OCI-LY7 (cell line): ENCODE measurements around the gene CD2AP. TPM values are rescaled to one million over a fixed set of nuclear protein-coding genes. Genes with fewer than 3 reads are reported as not detected.
"Not testable (repeated sequence)": the region's sequence is repeated elsewhere in the genome, so short reads cannot be mapped to it uniquely, and the experiment has no call there.

Experiments
- BruUV-seq: library from RNA; stranded (reverse); fragments of 400-500 nt; replicated peaks from 2 replicates; lab custom pipeline; 2021; lab: Mats Ljungman, UMichigan
- CTCF ChIA-PET: fragments of 300-600 bp; sonication (Branson Sonifier 250); formaldehyde crosslinking; loops from one replicate; lab custom pipeline; 2022; ENCODE audit warnings: antibody characterized with exemption; ENCODE audit not compliant: unreplicated experiment; lab: Charles Lee
- POLR2A ChIA-PET: fragments of 300-600 bp; sonication (Branson Sonifier 250); formaldehyde crosslinking; loops from one replicate; lab custom pipeline; 2022; ENCODE audit warnings: antibody characterized with exemption; lab: Charles Lee
- DNase-seq: peaks from one replicate; pipeline ENCODE4 v3.0.0-alpha.2; 2015; ENCODE audit warnings: low spot score
- H2AFZ ChIP-seq: fragments of 200-600 bp; sonication (generic), shearing (Covaris generic); 2 replicates; pipeline ENCODE4 v1.6.1; 2014; ENCODE audit warnings: mild to moderate bottlenecking, antibody characterized with exemption, low read length, moderate library complexity
- H3K27ac ChIP-seq: fragments of 200-600 bp; sonication (generic); 2 replicates; pipeline ENCODE4 v1.5.1; 2014; ENCODE audit warnings: mixed run types, low read depth, mild to moderate bottlenecking, moderate library complexity, low read length, inconsistent platforms; ENCODE audit not compliant: poor library complexity, severe bottlenecking
- H3K36me3 ChIP-seq: fragments of 200-600 bp; sonication (generic); 2 replicates; pipeline ENCODE4 v1.6.1; 2014; ENCODE audit warnings: mild to moderate bottlenecking, antibody characterized with exemption, low read length, moderate library complexity, mixed read lengths; ENCODE audit not compliant: insufficient read depth
- H3K4me1 ChIP-seq: fragments of 200-600 bp; sonication (generic); 2 replicates; pipeline ENCODE4 v1.5.1; 2014; ENCODE audit warnings: mild to moderate bottlenecking, low read length; ENCODE audit not compliant: insufficient read depth, poor library complexity, severe bottlenecking
- H3K4me2 ChIP-seq: fragments of 200-600 bp; sonication (generic); 2 replicates; pipeline ENCODE4 v1.6.1; 2014; ENCODE audit warnings: mild to moderate bottlenecking, low read length
- H3K4me3 ChIP-seq: fragments of 200-600 bp; sonication (generic); 2 replicates; pipeline ENCODE4 v1.5.1; 2014; ENCODE audit warnings: mild to moderate bottlenecking, low read depth, low read length; ENCODE audit not compliant: poor library complexity, severe bottlenecking
- H3K79me2 ChIP-seq: fragments of 200-600 bp; sonication (generic); 2 replicates; pipeline ENCODE4 v1.6.1; 2016; ENCODE audit warnings: low read depth, mild to moderate bottlenecking, low read length, moderate library complexity, mixed read lengths; ENCODE audit not compliant: insufficient read depth
- H3K9me2 ChIP-seq: fragments of 200-600 bp; sonication (generic); 2 replicates; pipeline ENCODE4 v1.6.1; 2016; ENCODE audit warnings: mild to moderate bottlenecking, low read length, mixed read lengths; ENCODE audit not compliant: insufficient read depth
- H3K9me3 ChIP-seq: fragments of 200-600 bp; sonication (generic); 2 replicates; pipeline ENCODE4 v1.6.1; 2014; ENCODE audit warnings: mild to moderate bottlenecking, mixed run types, low read length, mixed read lengths
- H4K20me1 ChIP-seq: fragments of 200-600 bp; sonication (generic); 2 replicates; pipeline ENCODE4 v1.6.1; 2014; ENCODE audit warnings: mild to moderate bottlenecking, antibody characterized with exemption, low read length, moderate library complexity, mixed read lengths; ENCODE audit not compliant: insufficient read depth
- EZH2phosphoT487 ChIP-seq: fragments of 200-600 bp; sonication (generic); IDR thresholded peaks from 2 replicates; pipeline ENCODE4 v1.6.1; 2018; ENCODE audit warnings: low read depth, borderline replicate concordance, mild to moderate bottlenecking, mixed run types, antibody characterized with exemption, low read length, moderate library complexity, mixed read lengths
- intact Hi-C: fragments of 100-400 bp; cut with micrococcal nuclease; formaldehyde crosslinking; loops from one replicate; pipeline ENCODE4 v1.10.0; 2022; ENCODE audit not compliant: unreplicated experiment
- total RNA-seq, 2 experiments: library from RNA; depleted of rRNA in 1 of 2; stranded (reverse); fragments of >200 nt in 1 of 2; shearing (Covaris generic) in 1 of 2; gene quantifications; 2 replicates each; pipeline ENCODE4 v1.2.3, GENCODE V29; 2014 to 2022
- TF ChIP-seq, protein P1 (sequence below): fragments of 200-600 bp; sonication (generic); conservative IDR thresholded peaks from 2 replicates; pipeline ENCODE4 v1.5.1; 2014; ENCODE audit warnings: mild to moderate bottlenecking, antibody characterized with exemption, low read length, moderate library complexity, mixed read lengths

CD2AP gene
- total RNA-seq, 2 experiments from 2014 or later, result 26.6 to 58.0 TPM

DNA sequence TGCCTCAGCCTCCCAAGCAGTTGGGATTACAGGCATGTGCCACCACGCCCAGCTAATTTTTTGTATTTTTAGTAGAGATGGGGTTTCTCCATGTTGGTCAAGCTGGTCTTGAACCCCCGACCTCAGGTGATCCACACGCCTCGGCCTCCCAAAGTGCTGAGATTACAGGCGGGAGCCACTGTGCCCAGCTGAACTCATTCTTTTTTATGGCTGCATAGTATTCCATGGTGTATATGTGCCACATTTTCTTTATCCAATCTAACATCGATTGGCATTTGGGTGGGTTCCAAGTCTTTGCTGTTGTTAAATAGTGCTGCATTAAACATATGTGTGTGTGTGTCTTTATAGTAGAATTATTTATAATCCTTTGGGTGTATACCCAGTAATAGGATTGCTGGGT, 78.9 kb downstream of the CD2AP start:
- H3K4me2 ChIP-seq, POLR2A ChIA-PET, H3K9me2 ChIP-seq, H3K27ac ChIP-seq, BruUV-seq, H4K20me1 ChIP-seq, H3K4me3 ChIP-seq, intact Hi-C loops, DNase-seq, H3K4me1 ChIP-seq, H3K9me3 ChIP-seq, CTCF ChIA-PET, H2AFZ ChIP-seq: not testable (repeated sequence)
- Histone ChIP-seq H3K79me2 (peaks cover 36% of the 10 kb centered on the region), H3K36me3 (peaks cover 62% of the 10 kb centered on the region)

DNA sequence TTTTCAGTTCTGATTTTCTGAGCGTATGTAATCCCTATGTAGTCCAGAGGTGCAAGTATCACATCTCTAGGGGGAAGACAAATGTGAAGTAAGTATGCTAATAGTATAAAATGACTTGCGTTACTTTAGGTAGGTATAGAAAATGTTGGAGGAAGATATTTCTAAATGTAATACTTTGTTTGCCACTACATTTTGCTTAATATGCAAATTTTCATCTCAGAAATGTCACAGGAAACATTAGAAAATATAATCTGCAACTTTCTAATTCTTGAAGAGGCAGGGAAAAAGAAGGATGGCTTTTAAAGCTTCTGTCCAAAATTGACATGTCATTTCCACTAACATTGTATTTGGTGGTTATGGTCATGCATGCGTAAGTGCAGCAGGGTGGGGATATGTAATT, 85.6 kb downstream of the CD2AP start:
- Histone ChIP-seq H3K9me2 (no peaks in the 10 kb centered on the region), H3K79me2 (peaks cover 49% of the 10 kb centered on the region), H3K27ac (no peak overlapping the region), H3K4me1 (no peaks in the 10 kb centered on the region), H3K4me2 (no peak overlapping the region), H3K9me3 (no peaks in the 10 kb centered on the region; the same call in 1 of the 2 replicates), H3K4me3 (no peak overlapping the region), H4K20me1 (no peaks in the 10 kb centered on the region; the same call in 1 of the 2 replicates), H3K36me3 (peaks cover 50% of the 10 kb centered on the region), H2AFZ (no peak overlapping the region)
- TF ChIP-seq, protein P1, sequence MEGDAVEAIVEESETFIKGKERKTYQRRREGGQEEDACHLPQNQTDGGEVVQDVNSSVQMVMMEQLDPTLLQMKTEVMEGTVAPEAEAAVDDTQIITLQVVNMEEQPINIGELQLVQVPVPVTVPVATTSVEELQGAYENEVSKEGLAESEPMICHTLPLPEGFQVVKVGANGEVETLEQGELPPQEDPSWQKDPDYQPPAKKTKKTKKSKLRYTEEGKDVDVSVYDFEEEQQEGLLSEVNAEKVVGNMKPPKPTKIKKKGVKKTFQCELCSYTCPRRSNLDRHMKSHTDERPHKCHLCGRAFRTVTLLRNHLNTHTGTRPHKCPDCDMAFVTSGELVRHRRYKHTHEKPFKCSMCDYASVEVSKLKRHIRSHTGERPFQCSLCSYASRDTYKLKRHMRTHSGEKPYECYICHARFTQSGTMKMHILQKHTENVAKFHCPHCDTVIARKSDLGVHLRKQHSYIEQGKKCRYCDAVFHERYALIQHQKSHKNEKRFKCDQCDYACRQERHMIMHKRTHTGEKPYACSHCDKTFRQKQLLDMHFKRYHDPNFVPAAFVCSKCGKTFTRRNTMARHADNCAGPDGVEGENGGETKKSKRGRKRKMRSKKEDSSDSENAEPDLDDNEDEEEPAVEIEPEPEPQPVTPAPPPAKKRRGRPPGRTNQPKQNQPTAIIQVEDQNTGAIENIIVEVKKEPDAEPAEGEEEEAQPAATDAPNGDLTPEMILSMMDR, result no peak
- no peak for TF ChIP-seq EZH2phosphoT487
- intact Hi-C loops, result no loop called here
- POLR2A ChIA-PET, result interaction anchor here (0.7 to 1.0 kb wide), 2 partner anchors 10 to 11 kb away, joined by 3 read pairs; no protein-coding TSS in a partner anchor
- no peak for DNase-seq
- CTCF ChIA-PET, result interaction anchor here (0.6 kb wide), 1 partner anchor 12 kb away, joined by 4 read pairs; no protein-coding TSS in a partner anchor
- no TSS peak for BruUV-seq

DNA sequence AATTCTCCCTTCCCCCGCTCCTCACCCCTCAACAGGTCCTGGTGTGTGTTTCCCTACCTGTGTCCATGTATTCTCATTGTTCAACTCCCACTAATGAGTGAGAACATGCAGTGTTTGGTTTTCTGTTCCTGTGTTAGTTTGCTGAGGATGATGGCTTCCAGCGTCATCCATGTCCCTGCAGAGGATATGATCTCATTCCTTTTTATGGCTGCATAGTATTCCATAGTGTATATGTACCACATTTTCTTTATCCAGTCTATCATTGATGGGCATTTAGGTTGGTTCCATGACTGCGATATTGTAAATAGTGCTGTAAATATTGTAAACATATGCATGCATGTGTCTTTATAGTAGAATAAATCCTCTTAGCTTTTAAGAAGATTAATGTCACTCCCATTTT, 89.0 kb downstream of the CD2AP start:
- H3K4me2 ChIP-seq, CTCF ChIA-PET, H2AFZ ChIP-seq, H3K9me3 ChIP-seq, H4K20me1 ChIP-seq, BruUV-seq, DNase-seq, H3K4me3 ChIP-seq, H3K27ac ChIP-seq, intact Hi-C loops, H3K9me2 ChIP-seq, H3K4me1 ChIP-seq: not testable (repeated sequence)
- POLR2A ChIA-PET, result interaction anchor here (0.5 kb wide), 1 partner anchor 13 kb away, joined by 4 read pairs; no protein-coding TSS in a partner anchor
- H3K79me2 ChIP-seq, result peaks cover 50% of the 10 kb centered on the region
- H3K36me3 ChIP-seq, result peaks cover 46% of the 10 kb centered on the region
